ENCODE measurements around the gene PTPN11. TPM values are rescaled to one million over a fixed set of nuclear protein-coding genes. Genes with fewer than 3 reads are reported as not detected.
A peak's percentile ranks its signal among the peaks of the same experiment; 100 is the strongest.

The PTPN11 gene
- 100 to 1,000 TPM; 131 to 178 (median 141) TPM for total RNA-seq

DNA sequence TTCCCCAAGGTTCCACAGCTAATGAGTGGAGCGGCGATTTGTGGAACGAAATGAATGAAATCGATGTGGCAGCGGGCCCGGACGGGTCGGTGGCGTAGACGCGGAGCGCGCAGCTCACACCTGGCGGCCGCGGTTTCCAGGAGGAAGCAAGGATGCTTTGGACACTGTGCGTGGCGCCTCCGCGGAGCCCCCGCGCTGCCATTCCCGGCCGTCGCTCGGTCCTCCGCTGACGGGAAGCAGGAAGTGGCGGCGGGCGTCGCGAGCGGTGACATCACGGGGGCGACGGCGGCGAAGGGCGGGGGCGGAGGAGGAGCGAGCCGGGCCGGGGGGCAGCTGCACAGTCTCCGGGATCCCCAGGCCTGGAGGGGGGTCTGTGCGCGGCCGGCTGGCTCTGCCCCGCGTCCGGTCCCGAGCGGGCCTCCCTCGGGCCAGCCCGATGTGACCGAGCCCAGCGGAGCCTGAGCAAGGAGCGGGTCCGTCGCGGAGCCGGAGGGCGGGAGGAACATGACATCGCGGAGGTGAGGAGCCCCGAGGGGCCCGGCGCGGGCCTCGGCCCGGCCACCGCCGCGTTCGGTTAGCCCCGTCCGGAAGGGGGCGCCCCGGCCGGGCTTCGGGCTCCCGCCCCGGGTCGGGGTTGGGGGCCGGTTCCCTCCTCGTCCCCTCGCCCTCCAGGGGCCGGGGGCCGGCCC lies at the start of gene PTPN11:
Gene PTPN11 (plus strand): TSS at position 340 of the 689 bp plus-strand sequence. CDS start 165 bp downstream, at position 505.
- H3K4me3 ChIP-seq: peak within 1 kb of the TSS; percentile 52 to 100
- 0% methylated on average over 3 of the region's 89 CpGs; no CpG with 5 or more reads in 1 of the 2 donors for WGBS, 2 donors (ENCODE audit: low coverage in 1 of 2)
- H3K4me1 ChIP-seq: peaks cover 0 to 54% (median 35%) of the 10 kb centered on the region in 3 donors
- H3K9me3 ChIP-seq: no peaks in the 10 kb centered on the region
- TF ChIP-seq POLR2A (IDR thresholded peaks at IDR 0.05) (peak; percentile 89 to 93), POLR2AphosphoS5 (IDR thresholded peaks at IDR 0.05) (peak; percentile 97), EP300 (IDR thresholded peaks at IDR 0.05) (no peak)
- TF ChIP-seq, protein P1, sequence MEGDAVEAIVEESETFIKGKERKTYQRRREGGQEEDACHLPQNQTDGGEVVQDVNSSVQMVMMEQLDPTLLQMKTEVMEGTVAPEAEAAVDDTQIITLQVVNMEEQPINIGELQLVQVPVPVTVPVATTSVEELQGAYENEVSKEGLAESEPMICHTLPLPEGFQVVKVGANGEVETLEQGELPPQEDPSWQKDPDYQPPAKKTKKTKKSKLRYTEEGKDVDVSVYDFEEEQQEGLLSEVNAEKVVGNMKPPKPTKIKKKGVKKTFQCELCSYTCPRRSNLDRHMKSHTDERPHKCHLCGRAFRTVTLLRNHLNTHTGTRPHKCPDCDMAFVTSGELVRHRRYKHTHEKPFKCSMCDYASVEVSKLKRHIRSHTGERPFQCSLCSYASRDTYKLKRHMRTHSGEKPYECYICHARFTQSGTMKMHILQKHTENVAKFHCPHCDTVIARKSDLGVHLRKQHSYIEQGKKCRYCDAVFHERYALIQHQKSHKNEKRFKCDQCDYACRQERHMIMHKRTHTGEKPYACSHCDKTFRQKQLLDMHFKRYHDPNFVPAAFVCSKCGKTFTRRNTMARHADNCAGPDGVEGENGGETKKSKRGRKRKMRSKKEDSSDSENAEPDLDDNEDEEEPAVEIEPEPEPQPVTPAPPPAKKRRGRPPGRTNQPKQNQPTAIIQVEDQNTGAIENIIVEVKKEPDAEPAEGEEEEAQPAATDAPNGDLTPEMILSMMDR (IDR thresholded peaks at IDR 0.05): peak in 3 of 4 experiments; percentile 23 to 67 (median 57)
- no peaks in the 10 kb centered on the region for H3K36me3 ChIP-seq
- peak within 1 kb of the TSS; percentile 87 to 100 (median 99) for H3K27ac ChIP-seq
- ATAC-seq: peak; percentile 92
- H3K27me3 ChIP-seq: no peaks in the 10 kb centered on the region

DNA sequence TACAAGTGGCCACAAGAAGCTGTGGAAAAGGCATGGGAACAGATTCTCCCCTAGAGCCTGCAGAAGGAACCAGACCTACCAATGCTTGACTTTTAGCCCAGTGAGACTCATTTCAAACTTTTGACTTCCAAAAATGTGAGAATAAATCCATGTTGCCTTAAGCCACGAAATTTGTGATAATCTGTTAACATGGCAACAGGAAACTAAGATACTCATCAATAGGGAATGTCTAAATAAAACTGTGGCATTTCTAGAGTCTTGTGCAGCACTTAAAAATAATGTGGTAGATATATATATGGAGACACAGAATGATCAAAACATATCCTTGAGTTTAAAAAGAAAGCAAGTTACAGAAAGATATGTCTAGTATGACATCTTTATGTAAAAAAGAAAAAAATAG lies 48.5 kb upstream of the PTPN11 start:
- H3K4me3 ChIP-seq: no peak overlapping the region
- H3K36me3 ChIP-seq: no peaks in the 10 kb centered on the region
- no peak for ATAC-seq
- no peak for TF ChIP-seq EP300 (IDR thresholded peaks at IDR 0.05)
- TF ChIP-seq POLR2AphosphoS5 (IDR thresholded peaks at IDR 0.05): no peak
- no peak for TF ChIP-seq POLR2A (IDR thresholded peaks at IDR 0.05)
- TF ChIP-seq, protein P1 (IDR thresholded peaks at IDR 0.05): no peak
- H3K9me3 ChIP-seq: no peaks in the 10 kb centered on the region
- peaks cover 0 to 20% (median 0%) of the 10 kb centered on the region in 3 donors for H3K4me1 ChIP-seq
- 29 to 50% methylated on average over 1 of the region's 1 CpG for WGBS, 2 donors (ENCODE audit: low coverage in 1 of 2)
- no peaks in the 10 kb centered on the region for H3K27me3 ChIP-seq
- H3K27ac ChIP-seq: peak overlapping the region in 2 of 4 donors; percentile 1 to 64

DNA sequence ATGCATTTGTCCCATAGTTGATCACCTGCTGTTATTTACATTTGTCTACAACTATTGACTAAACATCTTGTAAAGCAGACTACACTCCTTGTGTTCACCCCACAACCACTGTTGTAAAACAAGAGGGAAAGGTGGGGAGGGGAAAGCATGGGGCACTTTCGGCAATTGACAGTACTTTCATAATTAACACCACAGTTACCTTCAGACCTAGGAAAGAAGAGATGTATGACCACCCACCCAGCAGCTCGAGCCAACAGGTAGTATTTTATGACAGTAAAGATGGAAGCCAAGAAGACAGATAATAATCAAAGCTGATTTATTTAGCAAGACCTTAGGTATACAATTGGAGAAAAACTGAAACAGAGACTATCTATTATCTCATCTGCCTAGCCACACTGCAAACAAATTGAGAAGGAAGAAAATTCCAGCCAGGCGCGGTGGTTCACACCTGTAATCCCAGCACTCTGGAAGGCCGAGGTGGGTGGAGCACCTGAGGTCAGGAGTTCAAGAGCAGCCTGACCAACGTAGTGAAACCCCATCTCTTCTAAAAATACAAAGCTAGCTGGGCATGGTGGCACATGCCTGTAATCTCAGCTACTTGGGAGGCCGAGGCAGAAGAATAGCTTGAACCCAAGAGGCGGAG lies 47.8 kb upstream of the PTPN11 start:
- H3K4me1 ChIP-seq: peaks cover 0 to 20% (median 0%) of the 10 kb centered on the region in 3 donors
- no peak overlapping the region for H3K27ac ChIP-seq
- H3K27me3 ChIP-seq: no peaks in the 10 kb centered on the region
- no peak for ATAC-seq
- no peaks in the 10 kb centered on the region for H3K36me3 ChIP-seq
- TF ChIP-seq EP300 (IDR thresholded peaks at IDR 0.05): no peak
- no peak for TF ChIP-seq POLR2A (IDR thresholded peaks at IDR 0.05)
- TF ChIP-seq POLR2AphosphoS5 (IDR thresholded peaks at IDR 0.05): no peak
- TF ChIP-seq, protein P1 (IDR thresholded peaks at IDR 0.05): no peak
- H3K9me3 ChIP-seq: no peaks in the 10 kb centered on the region
- WGBS, 2 donors (ENCODE audit: low coverage in 1 of 2): 72 to 87% methylated on average over 6 to 7 of the region's 8 CpGs
- no peak overlapping the region for H3K4me3 ChIP-seq

DNA sequence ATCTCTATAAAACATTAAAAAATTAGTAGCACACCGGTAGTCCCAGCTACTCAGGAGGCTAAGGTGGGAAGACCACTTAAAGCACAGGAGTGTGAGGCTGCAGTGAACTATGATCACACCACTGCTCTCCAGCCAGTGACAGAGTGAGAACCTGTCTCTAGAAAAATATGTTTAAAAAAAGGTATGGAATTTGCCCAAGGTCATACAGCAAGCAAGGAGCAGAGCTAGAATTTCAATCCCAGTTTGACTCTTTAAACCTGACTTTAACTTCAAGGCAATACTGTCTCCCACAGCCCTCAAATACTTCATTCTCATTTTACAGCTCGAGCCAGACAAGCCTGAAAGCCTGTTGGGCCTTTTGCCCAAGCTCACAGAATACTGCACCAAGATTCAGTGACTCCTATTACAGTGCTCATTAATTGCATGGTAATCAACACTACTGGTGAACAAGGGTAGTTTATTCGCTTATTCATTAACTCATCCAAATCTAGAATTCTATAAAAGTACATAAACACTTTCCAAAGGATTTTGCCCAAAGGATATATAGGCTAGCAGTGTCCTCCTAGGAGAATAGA lies 44.5 kb upstream of the PTPN11 start:
- Histone ChIP-seq H3K36me3 (no peaks in the 10 kb centered on the region), H3K4me1 (peaks cover 0 to 8% (median 0%) of the 10 kb centered on the region in 3 donors), H3K4me3 (no peak overlapping the region), H3K9me3 (no peaks in the 10 kb centered on the region), H3K27ac (no peak overlapping the region), H3K27me3 (no peaks in the 10 kb centered on the region)
- ATAC-seq: no peak
- WGBS, 2 donors (ENCODE audit: low coverage in 1 of 2): 68 to 85% methylated on average over 2 to 3 of the region's 3 CpGs
- TF ChIP-seq EP300 (IDR thresholded peaks at IDR 0.05): no peak
- TF ChIP-seq, protein P1 (IDR thresholded peaks at IDR 0.05): no peak
- TF ChIP-seq POLR2A (IDR thresholded peaks at IDR 0.05): no peak
- no peak for TF ChIP-seq POLR2AphosphoS5 (IDR thresholded peaks at IDR 0.05)

Measured in gastroesophageal sphincter (tissue), 4 donors.